Uterus (tissue), 4 donors: Measurements from ENCODE around the gene P2RY8. TPM values are rescaled to one million over a fixed set of nuclear protein-coding genes. Genes with fewer than 3 reads are reported as not detected.
"Not testable (repeated sequence)": the region's sequence is repeated elsewhere in the genome, so short reads cannot be mapped to it uniquely, and the experiment has no call there.

ENCODE experiments used
- DNase-seq, 2 donors: peaks; one replicate each; pipeline ENCODE4 v3.0.0-alpha.2; 2019 to 2020
- H3K27ac ChIP-seq, 2 donors: fragments of 200-600 bp; sonication (generic); 1 replicate in 1 of 2; 2 replicates in 1 of 2; pipeline ENCODE4 v1.5.1; 2016 to 2018
- H3K27me3 ChIP-seq, 2 donors: fragments of 200-600 bp; sonication (generic); one replicate each; pipeline ENCODE4 v1.5.1; 2018 to 2019; ENCODE audit warnings: control low read depth in 1 of 2
- H3K36me3 ChIP-seq, 2 donors: fragments of 200-600 bp; sonication (generic); one replicate each; pipeline ENCODE4 v1.5.1; 2019; ENCODE audit warnings: control low read depth in 1 of 2
- H3K4me1 ChIP-seq, 2 donors: fragments of 200-600 bp; sonication (generic); one replicate each; pipeline ENCODE4 v1.5.1; 2018 to 2019; ENCODE audit warnings: control low read depth in 1 of 2
- H3K4me3 ChIP-seq, 2 donors: fragments of 200-600 bp; sonication (generic); 1 replicate in 1 of 2; 2 replicates in 1 of 2; pipeline ENCODE4 v1.5.1; 2018 to 2019; ENCODE audit warnings: mild to moderate bottlenecking in 1 of 2
- H3K9me3 ChIP-seq, 2 donors: fragments of 200-600 bp; sonication (generic); one replicate each; pipeline ENCODE4 v1.5.1; 2019; ENCODE audit warnings: control low read depth in 1 of 2
- CTCF ChIP-seq, 4 experiments: fragments of 200-600 bp in 2 of 4; fragments of 450-650 bp in 2 of 4; sonication (generic) in 2 of 4; IDR thresholded peaks; one replicate each; pipeline ENCODE4 v1.5.1; 2016 to 2019; ENCODE audit warnings: antibody characterized with exemption in 4 of 4, mild to moderate bottlenecking in 2 of 4, moderate library complexity in 1 of 4
- POLR2A ChIP-seq, 2 donors: fragments of 450-650 bp; IDR thresholded peaks; one replicate each; pipeline ENCODE4 v1.6.1; 2016; ENCODE audit warnings: antibody characterized with exemption in 2 of 2, mild to moderate bottlenecking in 1 of 2, moderate library complexity in 1 of 2
- intact Hi-C: fragments of 100-400 bp; cut with DNase I; formaldehyde crosslinking; loops from one replicate; pipeline ENCODE4 v1.15.1; 2023; ENCODE audit warnings: low total_unique reads
- total RNA-seq, 4 donors: library from RNA; depleted of rRNA in 3 of 4; stranded (reverse); fragments of >200 nt in 3 of 4; gene quantifications; one replicate each; pipeline versions ENCODE4 v1.1.0 to v1.2.4, GENCODE V29; 2014 to 2023
- donor health status: DM: yes; HTN: yes; CAD: no.

The P2RY8 gene
- total RNA-seq, 4 donors from 2014 or later, result 0.59 to 3.6 (median 0.90) TPM; not detected in 1

DNA sequence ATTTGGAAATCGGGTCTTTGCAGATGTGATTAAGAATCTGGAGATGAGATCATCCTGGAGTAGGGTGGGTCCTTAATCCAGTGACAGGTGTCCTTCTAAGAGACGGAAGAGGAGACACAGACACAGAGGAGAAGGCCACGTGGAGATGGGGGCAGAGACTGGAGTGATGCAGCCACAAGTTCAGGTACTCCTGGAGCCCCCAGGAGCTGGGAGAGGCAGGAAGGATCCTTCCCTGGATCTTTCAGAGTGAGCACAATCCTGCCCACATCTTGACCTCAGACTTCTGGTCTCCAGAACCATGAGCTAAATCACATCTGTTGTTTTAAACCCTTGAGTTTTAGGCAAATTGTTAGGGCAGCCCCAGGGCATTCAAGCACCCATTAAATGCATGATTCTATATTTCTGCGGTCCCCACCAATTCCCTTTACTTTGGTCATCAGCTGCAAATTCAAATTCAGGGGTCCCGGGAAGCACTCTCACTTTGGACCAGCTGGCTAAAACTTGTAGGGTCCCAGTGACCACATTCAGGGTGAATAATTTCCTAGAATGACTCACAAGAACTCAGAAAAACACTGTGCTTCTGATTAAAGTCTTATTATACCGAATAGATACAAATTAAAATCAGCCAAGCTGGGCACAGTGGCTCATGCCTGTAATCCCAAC, 41.7 kb upstream of the P2RY8 start:
- no peak overlapping the region for H3K27ac ChIP-seq
- intact Hi-C loops, result no loop called here
- no peak for DNase-seq
- no peaks in the 10 kb centered on the region for H3K36me3 ChIP-seq
- H3K27me3 ChIP-seq, result no peaks in the 10 kb centered on the region
- no peaks in the 10 kb centered on the region for H3K4me1 ChIP-seq
- no peaks in the 10 kb centered on the region for H3K9me3 ChIP-seq
- TF ChIP-seq POLR2A (IDR thresholded peaks at IDR 0.05) (no peak), CTCF (IDR thresholded peaks at IDR 0.05) (no peak)
- no peak overlapping the region for H3K4me3 ChIP-seq

DNA sequence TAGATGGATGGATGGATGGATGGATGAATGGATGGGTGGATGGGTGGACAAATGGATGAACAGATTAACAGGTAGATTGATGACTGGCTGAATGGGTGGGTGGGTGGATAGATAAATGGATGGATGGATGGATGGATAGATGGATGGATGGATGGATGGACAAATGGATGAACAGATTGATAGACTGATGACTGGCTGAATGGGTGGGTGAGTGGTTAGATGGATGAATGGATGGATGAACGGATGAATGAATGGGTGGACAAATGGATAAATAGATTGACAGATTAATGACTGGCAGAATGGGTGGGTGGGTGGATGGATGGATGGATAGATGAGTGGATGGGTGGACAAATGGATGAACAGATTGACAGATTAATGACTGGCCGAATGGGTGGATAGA, 40.9 kb upstream of the P2RY8 start:
- no peak overlapping the region for H3K4me3 ChIP-seq
- no peaks in the 10 kb centered on the region for H3K36me3 ChIP-seq
- intact Hi-C loops, result no loop called here
- no peaks in the 10 kb centered on the region for H3K4me1 ChIP-seq
- TF ChIP-seq CTCF (IDR thresholded peaks at IDR 0.05), result no peak
- TF ChIP-seq POLR2A (IDR thresholded peaks at IDR 0.05), result no peak
- no peak overlapping the region for H3K27ac ChIP-seq
- no peaks in the 10 kb centered on the region for H3K9me3 ChIP-seq
- no peaks in the 10 kb centered on the region for H3K27me3 ChIP-seq
- no peak for DNase-seq

- DNase-seq, result no peak
- no peaks in the 10 kb centered on the region for H3K4me1 ChIP-seq
- H3K36me3 ChIP-seq, result no peaks in the 10 kb centered on the region
- H3K9me3 ChIP-seq, result no peaks in the 10 kb centered on the region
- TF ChIP-seq POLR2A (IDR thresholded peaks at IDR 0.05) (no peak), CTCF (IDR thresholded peaks at IDR 0.05) (no peak)
- H3K4me3 ChIP-seq, result no peak overlapping the region
- no peak overlapping the region for H3K27ac ChIP-seq
- intact Hi-C loops, result no loop called here
- no peaks in the 10 kb centered on the region for H3K27me3 ChIP-seq
Measured at GRCh38 chrX:1576201-1576992, 39.4 kb upstream of the P2RY8 start.

GRCh38 chrX:1574181-1574580, 37.2 kb upstream of the P2RY8 start:
- DNase-seq, intact Hi-C loops, H3K27ac ChIP-seq: not testable (repeated sequence)

DNA sequence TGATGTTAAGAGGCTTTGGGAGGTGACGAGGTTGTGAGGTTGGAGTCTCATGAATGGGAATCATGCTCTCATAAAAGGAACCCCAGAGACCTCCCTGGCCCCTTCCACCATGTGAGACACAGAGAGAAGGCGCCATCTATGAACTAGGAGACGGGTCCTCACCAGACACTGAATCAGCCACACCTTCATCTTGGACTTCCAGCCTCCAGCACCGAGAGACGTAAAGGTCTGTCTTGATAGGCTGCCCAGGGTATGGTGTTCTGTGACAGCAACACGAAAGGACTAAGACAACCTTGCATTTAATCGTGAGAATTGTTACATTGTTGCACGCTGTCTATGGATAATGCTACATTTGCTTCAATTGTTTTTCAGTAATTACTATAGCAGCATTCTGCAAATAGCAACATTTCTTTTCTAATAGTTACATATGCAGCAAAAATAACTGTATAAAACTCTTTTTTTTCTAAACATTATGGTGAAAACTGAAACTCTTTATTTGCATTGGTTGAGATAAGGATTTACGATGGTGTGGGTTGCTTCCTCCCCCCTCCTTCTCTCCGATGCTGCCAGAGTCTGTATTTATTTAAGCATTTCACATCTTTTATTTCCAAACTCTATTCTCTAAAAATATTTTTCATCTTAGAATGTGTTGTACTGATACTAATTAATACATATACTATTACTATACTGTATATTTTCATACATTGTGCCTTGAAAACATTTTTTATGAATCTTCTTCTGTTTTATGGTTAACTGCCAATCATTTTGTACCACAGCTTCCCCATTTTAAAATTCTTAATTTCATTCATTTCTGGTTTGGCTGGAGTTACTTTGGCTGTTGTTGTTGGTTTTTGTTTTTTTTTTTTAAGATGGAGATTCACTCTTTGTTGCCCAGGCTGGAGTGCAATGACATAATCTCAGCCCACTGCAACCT, 28.0 kb upstream of the P2RY8 start:
- intact Hi-C loops, result no loop called here
- Histone ChIP-seq H3K4me1 (no peaks in the 10 kb centered on the region), H3K27ac (no peak overlapping the region), H3K9me3 (no peaks in the 10 kb centered on the region), H3K4me3 (no peak overlapping the region), H3K27me3 (no peaks in the 10 kb centered on the region), H3K36me3 (no peaks in the 10 kb centered on the region)
- DNase-seq, result no peak
- TF ChIP-seq CTCF (IDR thresholded peaks at IDR 0.05) (no peak), POLR2A (IDR thresholded peaks at IDR 0.05) (no peak)

More at GRCh38 chrX:1574181-1574580, 37.2 kb upstream of the P2RY8 start:
- H3K36me3 ChIP-seq, H3K4me1 ChIP-seq, H3K9me3 ChIP-seq, H3K27me3 ChIP-seq, H3K4me3 ChIP-seq: not testable (repeated sequence)

DNA sequence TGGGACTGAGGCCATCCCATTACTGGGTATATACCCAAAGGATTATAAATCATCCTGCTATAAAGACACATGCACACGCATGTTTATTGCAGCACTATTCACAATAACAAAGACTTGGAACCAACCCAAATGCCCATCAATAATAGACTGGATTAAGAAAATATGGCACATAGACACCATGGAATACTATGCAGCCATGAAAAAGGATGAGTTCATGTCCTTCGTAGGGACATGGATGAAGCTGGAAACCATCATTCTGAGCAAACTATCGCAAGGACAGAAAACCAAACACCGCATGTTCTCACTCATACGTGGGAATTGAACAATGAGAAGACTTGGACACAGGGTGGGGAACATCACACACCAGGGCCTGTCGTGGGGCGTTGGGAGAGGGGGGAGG, 27.1 kb upstream of the P2RY8 start:
- H3K27me3 ChIP-seq, intact Hi-C loops, H3K36me3 ChIP-seq, H3K27ac ChIP-seq, H3K4me3 ChIP-seq, H3K4me1 ChIP-seq, DNase-seq, H3K9me3 ChIP-seq: not testable (repeated sequence)
